Activated CD4-positive, alpha-beta memory T cell treated with anti-CD3 and anti-CD28 coated beads, Interleukin-2, amount 10 ng/mL, durations not matched to agents 7 days and 5 days (primary cell): ENCODE measurements around the gene LASP1. TPM values are rescaled to one million over a fixed set of nuclear protein-coding genes. Genes with fewer than 3 reads are reported as not detected.

ENCODE experiments used
- CTCF ChIA-PET: fragments of 350-600 bp; sonication (Branson Sonifier 250); formaldehyde crosslinking; loops from one replicate; lab custom pipeline; 2021; ENCODE audit warnings: antibody characterized with exemption, inconsistent platforms; lab: Charles Lee
- POLR2A ChIA-PET: fragments of 350-600 bp; sonication (Branson Sonifier 250); formaldehyde crosslinking; loops from one replicate; lab custom pipeline; 2021; ENCODE audit warnings: antibody characterized with exemption; lab: Charles Lee
- DNase-seq: peaks from one replicate; pipeline ENCODE4 v3.0.0-alpha.2; 2020
- H3K27ac Mint-ChIP-seq: one replicate; pipeline ENCODE4 v1.8.0; 2021; ENCODE audit warnings: mild to moderate bottlenecking, mixed read lengths
- H3K27me3 Mint-ChIP-seq: one replicate; pipeline ENCODE4 v1.8.0; 2021; ENCODE audit warnings: mixed read lengths
- H3K36me3 Mint-ChIP-seq: one replicate; pipeline ENCODE4 v1.8.0; 2021; ENCODE audit warnings: low read depth, mixed read lengths
- H3K4me1 Mint-ChIP-seq: one replicate; pipeline ENCODE4 v1.8.0; 2021; ENCODE audit warnings: mixed read lengths
- H3K4me3 Mint-ChIP-seq: one replicate; pipeline ENCODE4 v1.8.0; 2021; ENCODE audit warnings: mild to moderate bottlenecking, mixed read lengths
- H3K9me3 Mint-ChIP-seq: one replicate; pipeline ENCODE4 v1.8.0; 2021; ENCODE audit warnings: mixed read lengths
- total RNA-seq, 2 experiments: library from RNA; stranded (reverse); gene quantifications; one replicate each; pipeline ENCODE4 v1.2.3, GENCODE V29; 2021

Gene LASP1, protein sequence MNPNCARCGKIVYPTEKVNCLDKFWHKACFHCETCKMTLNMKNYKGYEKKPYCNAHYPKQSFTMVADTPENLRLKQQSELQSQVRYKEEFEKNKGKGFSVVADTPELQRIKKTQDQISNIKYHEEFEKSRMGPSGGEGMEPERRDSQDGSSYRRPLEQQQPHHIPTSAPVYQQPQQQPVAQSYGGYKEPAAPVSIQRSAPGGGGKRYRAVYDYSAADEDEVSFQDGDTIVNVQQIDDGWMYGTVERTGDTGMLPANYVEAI
- 100 to 1,000 TPM; 193 to 196 TPM for total RNA-seq

DNA sequence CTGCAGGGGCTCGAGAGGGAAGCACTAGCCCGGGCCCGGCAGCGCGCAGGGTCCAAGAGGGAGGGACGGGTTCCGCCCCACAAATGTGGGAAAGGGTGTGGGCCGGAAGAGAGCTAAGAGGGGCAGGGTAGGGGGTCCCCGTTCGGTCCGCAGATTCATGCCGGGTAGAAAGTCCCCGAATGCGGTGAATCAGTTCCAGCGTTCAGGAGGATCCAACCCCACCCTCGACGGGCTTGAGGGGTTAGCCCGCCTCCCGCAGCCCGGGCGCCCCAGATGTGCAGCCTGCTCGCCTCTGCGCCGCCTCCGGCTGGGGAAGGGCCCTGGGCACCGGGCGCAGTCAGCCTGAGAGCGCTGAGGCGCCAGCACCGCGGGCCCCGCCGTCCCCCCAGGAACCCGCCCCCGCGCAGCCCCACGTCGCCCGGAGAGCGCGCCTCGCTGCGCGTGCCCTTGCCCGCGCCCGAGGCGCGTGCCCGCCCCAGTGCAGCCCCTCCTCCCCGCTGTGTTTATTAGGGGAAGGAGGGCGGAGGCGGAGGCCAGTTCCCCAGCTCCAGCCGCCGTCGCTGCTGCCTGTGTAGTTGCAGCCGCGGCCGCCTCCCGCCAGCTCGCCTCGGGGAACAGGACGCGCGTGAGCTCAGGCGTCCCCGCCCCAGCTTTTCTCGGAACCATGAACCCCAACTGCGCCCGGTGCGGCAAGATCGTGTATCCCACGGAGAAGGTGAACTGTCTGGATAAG is at the start of gene LASP1:
TSS of gene LASP1 (plus strand) at position 533 of the 733 bp plus-strand sequence. CDS start at position 665, 132 bp downstream.
- peak; percentile 91 for DNase-seq
- Mint-ChIP-seq H3K4me3 (peak within 1 kb of the TSS; percentile 98), H3K27me3 (no peaks in the 10 kb centered on the region), H3K4me1 (peaks cover 53% of the 10 kb centered on the region), H3K36me3 (peaks cover 20% of the 10 kb centered on the region), H3K9me3 (no peaks in the 10 kb centered on the region), H3K27ac (peak within 1 kb of the TSS; percentile 98)
- CTCF ChIA-PET: interaction anchor here (0.5 to 5.6 kb wide), 17 partner anchors 11 to 530 kb away, joined by 3 to 56 read pairs (median 5); partner anchors contain the start of genes CWC25, LASP1NB and RPL23
- POLR2A ChIA-PET: interaction anchor here (0.6 to 8.5 kb wide), 24 partner anchors 8 to 284 kb away, joined by 3 to 201 read pairs (median 4); partner anchors contain the start of genes FBXO47, LASP1NB, PIP4K2B and PLXDC1

DNA sequence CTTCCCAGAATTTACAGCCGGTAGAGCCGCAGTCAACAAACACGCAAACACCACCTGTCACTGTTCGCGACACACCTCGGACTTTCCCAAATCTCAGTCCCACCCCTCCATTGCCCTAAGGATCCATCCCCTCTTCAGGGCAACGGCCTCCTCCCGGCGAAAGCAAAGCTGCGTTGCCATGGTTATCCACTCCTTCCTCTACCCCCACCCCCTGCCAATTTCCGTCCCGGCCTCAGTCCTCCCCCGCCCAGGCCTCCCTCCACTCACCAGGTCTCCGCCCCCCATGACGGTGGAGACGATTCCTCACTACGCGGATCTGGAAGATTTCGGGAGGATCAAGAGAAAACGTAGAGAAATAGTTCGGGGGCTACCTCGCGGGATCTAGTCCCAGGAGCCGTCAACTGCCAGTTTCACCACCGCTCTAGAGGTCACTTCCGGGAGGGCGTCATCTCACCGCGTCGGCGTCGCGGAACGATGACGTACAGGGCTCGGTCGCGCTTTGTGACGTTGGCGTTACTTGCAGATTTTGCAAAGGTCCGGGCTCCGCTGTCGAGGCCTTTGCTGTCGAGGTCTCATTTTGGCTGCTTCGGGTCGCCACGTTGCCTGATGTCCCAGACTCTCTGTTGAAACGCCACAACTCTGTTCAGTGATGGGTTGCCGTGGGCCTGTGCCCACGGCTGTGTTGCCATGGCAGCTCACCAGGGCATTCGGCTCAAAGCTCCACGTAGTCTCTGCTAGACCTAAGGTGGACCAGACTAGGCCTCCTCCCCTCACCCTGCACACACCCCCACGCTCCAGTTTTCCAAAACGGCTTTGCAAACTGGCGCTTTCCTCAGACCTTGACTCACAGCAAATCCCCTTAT is 44.7 kb upstream of the LASP1 start, which contains the start of gene CWC25:
TSS of gene CWC25 (minus strand) at position 423 of the 863 bp plus-strand sequence. CDS start at position 285, 138 bp downstream.
- Mint-ChIP-seq H3K4me3 (peak within 1 kb of the TSS; percentile 99), H3K27me3 (no peaks in the 10 kb centered on the region), H3K27ac (peak within 1 kb of the TSS; percentile 98), H3K4me1 (peaks cover 33% of the 10 kb centered on the region), H3K36me3 (peaks cover 31% of the 10 kb centered on the region), H3K9me3 (no peaks in the 10 kb centered on the region)
- ChIA-PET CTCF (interaction anchor here (0.7 to 1.5 kb wide), 6 partner anchors 28 to 340 kb away, joined by 3 to 7 read pairs (median 4); partner anchors contain the start of genes LASP1, PLXDC1 and RPL23), POLR2A (interaction anchor here (0.5 to 3.7 kb wide), 19 partner anchors 9 to 1348 kb away, joined by 3 to 85 read pairs (median 4); partner anchors contain the start of genes PIP4K2B, RPL19 and RPL23)
- peak; percentile 97 for DNase-seq

DNA sequence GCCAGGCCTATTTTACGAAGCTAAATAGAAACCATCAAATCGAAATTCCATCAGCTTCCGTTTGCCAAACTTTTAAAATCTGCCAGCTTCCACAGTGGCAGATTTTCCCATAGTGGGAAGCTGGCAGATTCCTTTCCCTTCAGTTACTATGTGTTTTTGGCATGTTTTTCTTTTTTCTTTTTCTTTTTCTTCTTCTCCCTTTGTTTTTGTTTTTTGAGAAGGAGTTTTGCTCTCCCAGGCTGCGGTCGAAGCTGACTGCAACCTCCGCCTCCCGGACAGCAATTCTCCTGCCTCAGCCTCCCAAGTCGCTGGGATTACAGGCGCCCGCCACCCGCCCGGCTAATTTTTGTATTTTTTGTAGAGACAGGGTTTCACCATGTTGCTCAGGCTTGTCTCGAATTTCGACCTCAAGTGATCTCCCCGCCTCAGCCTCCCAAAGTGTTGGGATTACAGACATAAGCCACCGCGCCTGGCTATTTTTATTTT is 44.1 kb upstream of the LASP1 start:
- peak overlapping the region; percentile 98 for H3K27ac Mint-ChIP-seq
- DNase-seq: no peak
- H3K4me3 Mint-ChIP-seq: peak overlapping the region; percentile 99
- no peaks in the 10 kb centered on the region for H3K9me3 Mint-ChIP-seq
- POLR2A ChIA-PET: interaction anchor here (0.7 to 3.7 kb wide), 17 partner anchors 8 to 374 kb away, joined by 3 to 85 read pairs (median 4); partner anchors contain the start of genes PIP4K2B, RPL19 and RPL23
- H3K27me3 Mint-ChIP-seq: no peaks in the 10 kb centered on the region
- peaks cover 33% of the 10 kb centered on the region for H3K4me1 Mint-ChIP-seq
- peaks cover 24% of the 10 kb centered on the region for H3K36me3 Mint-ChIP-seq
- CTCF ChIA-PET: interaction anchor here (0.8 to 1.5 kb wide), 5 partner anchors 28 to 339 kb away, joined by 3 to 7 read pairs (median 3); partner anchors contain the start of genes PLXDC1 and RPL23

DNA sequence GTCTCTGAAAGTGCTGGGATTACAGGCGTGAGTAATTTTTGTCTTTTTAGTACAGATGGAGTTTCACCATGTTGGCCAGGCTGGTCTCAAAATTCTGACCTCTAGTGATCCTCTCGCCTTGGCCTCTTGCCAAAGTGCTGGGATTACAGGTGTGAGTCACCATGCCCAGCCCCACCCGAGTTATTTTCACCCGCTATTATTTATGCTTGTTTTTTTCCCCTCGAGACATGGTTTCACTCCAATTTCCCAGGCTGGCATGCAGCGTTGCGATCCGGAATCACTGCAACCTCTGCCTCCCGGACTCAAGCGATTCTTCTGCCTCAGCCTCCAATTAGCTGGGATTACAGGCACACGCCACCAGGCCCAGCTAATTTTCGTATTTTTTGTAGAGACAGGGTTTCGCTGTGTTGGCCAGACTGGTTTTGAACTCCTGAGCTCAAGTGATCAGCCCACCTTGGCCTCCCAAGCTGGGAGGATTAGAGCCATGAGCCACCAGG is 25.5 kb upstream of the LASP1 start:
- DNase-seq: no peak
- Mint-ChIP-seq H3K27ac (no peak overlapping the region), H3K27me3 (no peaks in the 10 kb centered on the region), H3K4me3 (no peak overlapping the region), H3K4me1 (peaks cover 5% of the 10 kb centered on the region), H3K9me3 (no peaks in the 10 kb centered on the region), H3K36me3 (peaks cover 19% of the 10 kb centered on the region)
- ChIA-PET POLR2A (interaction anchor here (1.8 kb wide), 1 partner anchor 10 kb away, joined by 11 read pairs; the partner anchor contains the start of gene RPL23), CTCF (no interaction called here)

DNA sequence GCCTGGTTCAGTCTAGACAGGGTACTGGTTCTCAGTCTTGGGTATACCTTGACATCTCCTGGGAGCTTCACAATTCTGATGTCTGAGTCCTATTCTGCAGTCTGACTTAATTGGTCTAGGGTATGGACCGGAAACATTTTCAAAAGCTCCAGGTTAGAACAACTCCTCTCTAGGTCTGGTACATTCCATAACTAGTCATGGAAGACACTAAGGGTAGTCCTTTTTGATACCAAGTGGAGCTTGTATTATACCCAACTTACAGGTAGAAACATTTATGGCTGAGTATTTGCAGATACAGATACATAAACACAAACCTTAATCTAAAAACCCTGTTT is 21.3 kb upstream of the LASP1 start:
- Mint-ChIP-seq H3K36me3 (peaks cover 60% of the 10 kb centered on the region), H3K27me3 (no peaks in the 10 kb centered on the region), H3K4me1 (peaks cover 37% of the 10 kb centered on the region), H3K9me3 (no peaks in the 10 kb centered on the region), H3K4me3 (no peak overlapping the region), H3K27ac (no peak overlapping the region)
- DNase-seq: no peak
- CTCF ChIA-PET: interaction anchor here (1.3 kb wide), 1 partner anchor 305 kb away, joined by 3 read pairs; no protein-coding TSS in a partner anchor
- POLR2A ChIA-PET: interaction anchor here (7.9 to 8.2 kb wide), 2 partner anchors 22 to 23 kb away, joined by 85 to 201 read pairs; partner anchors contain the start of genes CWC25 and LASP1

DNA sequence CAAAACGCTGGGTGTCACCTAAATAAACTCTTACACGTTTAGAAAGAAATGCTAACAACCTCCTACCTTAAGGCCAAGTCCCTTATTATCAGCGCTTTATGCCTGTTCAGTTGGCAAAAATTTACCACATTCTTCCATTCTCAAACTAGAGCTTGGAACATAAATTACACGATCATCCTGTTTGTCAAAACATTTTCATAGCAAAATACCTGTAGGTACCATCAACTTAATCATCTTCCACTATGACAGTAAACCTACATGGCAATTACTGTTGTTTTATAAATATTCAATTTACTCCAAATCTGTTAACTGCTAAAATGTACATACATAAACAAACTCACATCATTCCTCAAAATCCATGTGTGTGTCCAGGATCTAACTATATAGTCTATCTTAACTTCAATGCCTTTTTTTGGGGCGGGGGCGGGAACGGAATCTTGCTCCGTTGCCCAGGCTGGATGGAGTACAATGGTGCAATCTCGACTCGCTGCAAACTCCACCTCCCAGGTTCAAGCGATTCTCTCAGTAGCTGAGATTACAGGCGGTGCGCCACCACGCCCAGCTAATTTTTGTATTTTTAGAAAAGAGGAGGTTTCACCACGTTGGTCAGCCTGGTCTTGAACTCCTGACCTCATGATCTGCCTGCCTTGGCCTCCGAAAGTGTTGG is 20.8 kb upstream of the LASP1 start:
- peaks cover 42% of the 10 kb centered on the region for H3K4me1 Mint-ChIP-seq
- H3K27ac Mint-ChIP-seq: no peak overlapping the region
- no peak overlapping the region for H3K4me3 Mint-ChIP-seq
- DNase-seq: no peak
- CTCF ChIA-PET: interaction anchor here (1.1 kb wide), 1 partner anchor 304 kb away, joined by 3 read pairs; no protein-coding TSS in a partner anchor
- no peaks in the 10 kb centered on the region for H3K9me3 Mint-ChIP-seq
- peaks cover 64% of the 10 kb centered on the region for H3K36me3 Mint-ChIP-seq
- H3K27me3 Mint-ChIP-seq: no peaks in the 10 kb centered on the region
- POLR2A ChIA-PET: interaction anchor here (7.9 to 8.2 kb wide), 2 partner anchors 22 to 24 kb away, joined by 85 to 201 read pairs; partner anchors contain the start of genes CWC25 and LASP1

DNA sequence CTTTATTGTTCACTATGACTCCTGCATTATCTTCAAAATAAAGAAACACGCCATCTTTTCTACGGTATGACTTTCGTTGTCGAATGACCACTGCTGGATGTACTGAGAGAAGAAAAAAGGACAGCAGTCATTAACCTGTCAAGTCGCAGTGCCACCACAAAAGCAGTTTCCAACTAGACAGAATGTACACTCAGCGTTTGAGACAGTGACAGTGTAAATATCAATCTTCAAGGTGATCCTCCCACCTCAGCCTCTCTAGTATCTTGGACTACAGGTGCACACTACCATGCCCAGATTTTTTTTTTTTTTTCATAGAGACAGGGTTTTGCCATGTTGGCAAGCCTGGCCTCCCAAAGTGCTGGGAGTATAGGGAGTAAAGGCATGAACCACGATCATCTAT is 19.5 kb upstream of the LASP1 start:
- ChIA-PET POLR2A (interaction anchor here (7.9 to 8.2 kb wide), 2 partner anchors 20 to 25 kb away, joined by 85 to 201 read pairs; partner anchors contain the start of genes CWC25 and LASP1), CTCF (no interaction called here)
- H3K9me3 Mint-ChIP-seq: no peaks in the 10 kb centered on the region
- peaks cover 64% of the 10 kb centered on the region for H3K36me3 Mint-ChIP-seq
- peak overlapping the region; percentile 95 for H3K4me3 Mint-ChIP-seq
- peak overlapping the region; percentile 47 for H3K27ac Mint-ChIP-seq
- H3K4me1 Mint-ChIP-seq: peaks cover 49% of the 10 kb centered on the region
- H3K27me3 Mint-ChIP-seq: no peaks in the 10 kb centered on the region
- DNase-seq: no peak

DNA sequence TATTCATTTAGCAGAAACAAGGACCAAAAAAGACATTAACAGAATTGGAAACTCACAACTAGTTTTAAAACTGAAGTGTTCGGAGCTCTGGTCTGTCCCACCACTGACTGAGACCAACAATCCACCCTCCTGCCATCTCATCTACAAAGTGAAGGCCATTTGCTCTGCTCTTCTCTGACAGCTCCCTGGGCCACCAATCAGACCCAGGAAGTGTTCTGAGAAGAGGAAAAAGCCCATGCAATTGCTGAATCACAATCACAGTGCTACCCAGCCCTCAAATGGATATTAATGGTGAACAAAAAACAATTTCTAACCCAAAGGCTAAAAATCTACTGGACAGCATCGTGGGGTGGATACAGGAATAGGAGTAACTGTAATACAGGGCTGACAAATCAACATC is 18.4 kb upstream of the LASP1 start:
- H3K4me3 Mint-ChIP-seq: peak overlapping the region; percentile 95

DNA sequence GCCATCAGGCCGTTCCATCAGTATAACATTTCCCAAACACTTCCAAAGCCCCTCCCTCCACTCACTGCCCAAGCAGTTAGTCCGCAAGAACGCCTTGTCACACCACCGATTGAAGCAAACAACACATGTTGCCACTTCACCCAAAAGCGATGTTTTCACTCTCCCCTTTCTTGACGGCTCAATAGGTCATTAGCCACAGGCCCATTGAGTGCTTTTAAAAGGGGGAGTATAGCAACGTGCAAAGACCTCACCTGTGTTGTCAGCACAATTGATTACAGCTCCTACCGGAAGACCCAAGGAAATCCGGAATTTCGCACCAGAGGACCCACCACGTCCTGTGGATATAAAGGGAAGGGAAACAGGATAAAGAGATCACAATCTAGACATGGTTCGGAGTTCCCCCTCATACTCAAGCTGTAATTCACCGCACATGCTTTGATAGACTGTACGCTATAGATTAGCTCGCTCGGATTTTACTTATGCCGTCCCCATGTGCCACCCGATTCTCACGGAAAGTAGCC is 17.0 kb upstream of the LASP1 start:
- Mint-ChIP-seq H3K4me1 (peaks cover 49% of the 10 kb centered on the region), H3K4me3 (peak overlapping the region; percentile 95), H3K27me3 (no peaks in the 10 kb centered on the region), H3K36me3 (peaks cover 59% of the 10 kb centered on the region), H3K9me3 (no peaks in the 10 kb centered on the region), H3K27ac (peak overlapping the region; percentile 98)
- CTCF ChIA-PET: interaction anchor here (1.2 to 4.1 kb wide), 4 partner anchors 16 to 382 kb away, joined by 3 to 56 read pairs (median 5); partner anchors contain the start of genes CWC25 and LASP1
- POLR2A ChIA-PET: interaction anchor here (1.0 to 8.2 kb wide), 14 partner anchors 10 to 347 kb away, joined by 3 to 201 read pairs (median 9); partner anchors contain the start of genes CISD3, CWC25, LASP1 and LASP1NB
- no peak for DNase-seq

More for the DNA sequence above, 18.4 kb upstream of the LASP1 start:
- Mint-ChIP-seq H3K36me3 (peaks cover 64% of the 10 kb centered on the region), H3K27me3 (no peaks in the 10 kb centered on the region), H3K9me3 (no peaks in the 10 kb centered on the region), H3K4me1 (peaks cover 49% of the 10 kb centered on the region), H3K27ac (peak overlapping the region; percentile 98)
- DNase-seq: no peak
- ChIA-PET POLR2A (interaction anchor here (1.3 to 8.2 kb wide), 3 partner anchors 13 to 26 kb away, joined by 4 to 201 read pairs (median 85); partner anchors contain the start of genes CWC25 and LASP1), CTCF (interaction anchor here (1.0 to 4.1 kb wide), 2 partner anchors 18 to 302 kb away, joined by 4 to 56 read pairs; partner anchors contain the start of gene LASP1)
